NCI-H1048 (cell line): ENCODE results near the gene COL5A2.

Source experiments
- DNase-seq: peaks from one replicate; lab custom pipeline; 2025; lab: John Stamatoyannopoulos, UW

The COL5A2 gene

GRCh38 chr2:189147361-189147760, 32.2 kb downstream of the COL5A2 start:
- no peak for DNase-seq

- no peak for DNase-seq
These were observed 33.0 kb downstream of the COL5A2 start for GRCh38 chr2:189146553-189146952.

GRCh38 chr2:189144700-189145211, 34.8 kb downstream of the COL5A2 start:
- DNase-seq: no peak

DNA sequence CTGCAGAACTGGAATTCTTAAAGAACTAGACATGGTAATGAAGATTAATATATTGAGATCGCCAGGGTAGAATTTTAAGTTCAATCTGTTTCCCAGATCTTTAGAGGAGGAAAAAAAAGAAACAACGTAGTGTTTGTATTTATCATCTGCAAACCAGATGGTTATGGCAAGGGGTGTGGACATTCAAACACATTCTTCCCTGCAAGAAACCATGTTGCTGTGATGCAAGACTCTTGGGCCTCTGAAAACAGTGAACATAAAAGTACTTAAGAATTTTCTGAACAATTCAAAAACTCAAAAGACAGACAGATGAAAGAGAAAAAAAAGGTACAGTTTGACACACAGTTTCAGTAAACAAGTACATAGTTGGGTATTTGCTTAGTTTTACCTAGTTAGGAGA, 35.6 kb downstream of the COL5A2 start:
- no peak for DNase-seq

- peak; percentile 19 for DNase-seq
These were observed 36.4 kb downstream of the COL5A2 start for GRCh38 chr2:189142893-189143759.

DNA sequence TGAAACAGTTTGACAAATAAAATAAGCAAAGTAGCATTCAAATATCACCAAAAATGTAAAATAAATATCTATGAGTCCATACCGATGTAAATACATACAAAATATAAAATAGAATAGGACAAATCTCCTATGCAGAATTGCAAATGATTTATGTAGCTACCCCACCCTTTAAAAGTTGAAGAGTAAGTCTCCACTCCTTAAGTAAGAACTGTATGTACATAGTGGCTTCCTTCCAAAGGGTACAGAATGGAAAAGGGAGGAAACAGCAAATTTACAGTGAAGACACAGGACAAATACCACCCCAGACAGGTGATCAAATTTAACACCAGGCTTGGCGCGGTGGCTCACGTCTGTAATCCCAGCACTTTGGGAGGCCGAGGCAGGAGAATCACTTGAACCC, 40.8 kb downstream of the COL5A2 start:
- DNase-seq: no peak

- DNase-seq: no peak
These were observed 42.0 kb downstream of the COL5A2 start for GRCh38 chr2:189137519-189137918.

DNA sequence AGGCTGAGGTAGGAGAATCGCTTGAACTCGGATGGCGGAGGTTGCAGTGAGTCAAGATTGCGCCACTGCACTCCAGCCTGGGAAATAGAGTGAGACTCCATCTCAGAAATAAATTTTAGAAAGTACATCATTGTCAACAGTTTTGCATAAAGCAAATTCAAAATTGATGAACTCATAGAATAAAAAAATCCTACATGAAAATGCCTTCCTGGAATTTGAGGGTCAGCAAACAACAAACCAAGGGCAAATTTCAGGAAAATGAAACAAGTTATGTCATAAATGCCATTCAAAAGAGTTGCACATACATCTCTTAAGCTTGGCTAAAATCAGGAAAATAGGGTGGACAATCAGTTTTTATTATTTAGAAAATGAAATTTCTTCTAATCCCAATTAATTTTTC, 45.1 kb downstream of the COL5A2 start:
- DNase-seq: no peak

GRCh38 chr2:189131991-189132390, 47.6 kb downstream of the COL5A2 start:
- no peak for DNase-seq

DNA sequence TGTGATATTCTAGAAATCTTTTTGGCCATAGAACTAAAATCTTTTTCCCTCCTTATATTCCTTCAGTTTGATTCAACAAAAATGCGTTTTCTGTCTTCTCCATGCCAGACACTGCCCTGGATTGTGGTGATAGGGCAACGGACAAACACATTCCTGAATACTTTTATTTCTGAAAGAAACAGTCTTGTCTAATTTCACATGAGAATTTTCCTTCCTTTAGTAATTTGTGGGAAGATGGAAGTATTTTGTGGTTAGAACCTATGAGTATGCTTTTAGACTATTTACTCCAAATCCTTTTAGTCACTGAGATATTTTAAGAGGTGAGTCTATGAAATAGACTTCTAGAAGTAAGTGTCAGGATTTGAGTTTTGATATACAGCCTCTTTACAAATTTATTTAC, 49.6 kb downstream of the COL5A2 start:
- DNase-seq: no peak

GRCh38 chr2:189128970-189129369, 50.6 kb downstream of the COL5A2 start:
- no peak for DNase-seq

DNA sequence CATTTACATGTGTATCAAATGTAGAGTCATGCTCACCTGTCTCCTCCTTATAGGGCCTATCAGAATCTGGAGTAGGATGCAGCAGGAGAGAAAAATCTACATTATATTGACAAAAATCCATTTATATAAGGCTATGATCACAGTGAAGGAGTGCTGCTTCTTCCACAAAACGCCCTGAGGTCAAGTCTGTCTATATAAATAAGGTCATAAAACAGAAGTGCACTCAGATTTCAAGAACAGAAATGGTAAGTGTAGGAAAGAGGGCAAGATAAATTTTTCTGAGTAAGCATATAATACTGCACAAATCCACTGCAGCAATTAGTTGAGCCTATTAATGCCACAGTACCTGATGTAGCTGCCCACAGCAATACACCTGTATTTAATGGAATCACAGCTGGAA, 51.8 kb downstream of the COL5A2 start:
- no peak for DNase-seq

GRCh38 chr2:189125195-189125594, 54.4 kb downstream of the COL5A2 start:
- DNase-seq: no peak

DNA sequence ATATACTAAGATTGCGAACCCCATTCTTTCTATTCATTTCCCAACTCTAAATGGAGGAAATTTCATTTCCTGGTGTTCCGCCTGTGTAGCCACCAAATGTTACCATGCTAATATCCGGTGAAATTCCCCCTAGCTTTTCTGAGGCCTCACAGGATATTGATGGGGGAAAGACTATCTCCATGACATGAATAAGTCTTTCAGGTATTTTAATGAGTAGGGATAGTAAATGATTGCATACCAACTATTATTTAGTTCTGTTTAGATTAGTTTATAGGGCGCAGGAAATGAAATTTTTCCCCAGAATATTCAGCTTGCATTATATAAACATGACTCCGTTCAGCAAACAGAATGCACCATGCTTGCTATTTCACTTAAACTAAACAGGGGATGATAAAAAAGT, 55.4 kb downstream of the COL5A2 start:
- no peak for DNase-seq

DNA sequence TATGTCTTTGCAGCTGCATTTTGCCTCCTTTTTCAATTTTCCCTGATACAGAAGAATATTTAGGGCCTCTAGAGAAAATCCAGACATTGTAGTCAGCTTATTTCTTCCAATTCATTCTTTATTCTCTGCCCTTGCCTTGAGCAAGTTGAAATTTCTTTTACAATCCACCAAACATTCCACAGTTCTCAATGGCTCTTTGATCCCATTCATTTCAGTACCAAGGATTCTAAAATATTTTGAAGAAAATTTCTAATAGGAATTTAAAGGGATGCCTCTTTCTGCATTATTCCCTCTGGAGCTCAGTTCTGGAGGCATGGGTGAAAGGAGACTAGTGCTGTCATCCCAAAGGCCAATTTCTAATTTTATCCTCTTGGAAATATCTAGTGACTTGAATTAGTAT, 61.2 kb downstream of the COL5A2 start:
- no peak for DNase-seq

GRCh38 chr2:189116979-189117378, 62.6 kb downstream of the COL5A2 start:
- no peak for DNase-seq

DNA sequence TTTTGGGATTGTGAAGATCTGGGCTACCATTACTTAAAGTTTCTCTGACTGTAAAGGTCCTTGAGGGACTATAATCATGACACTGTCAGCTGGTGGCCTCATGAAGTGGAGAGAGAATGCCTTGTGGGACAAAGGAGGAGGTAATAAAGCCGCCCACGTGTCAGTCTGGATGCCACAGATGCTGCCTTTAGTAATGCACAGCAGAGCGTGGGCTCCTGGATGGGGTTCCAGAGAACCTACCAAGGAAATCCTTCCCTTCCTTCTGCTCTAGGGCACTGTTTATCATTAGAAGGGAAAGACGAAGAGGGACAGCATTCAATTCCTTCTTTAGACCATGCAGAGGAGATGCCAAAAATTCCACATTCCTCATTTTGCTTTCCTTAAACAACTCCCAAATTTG, 63.5 kb downstream of the COL5A2 start:
- DNase-seq: no peak

- DNase-seq: peak; percentile 17
These were observed 64.4 kb downstream of the COL5A2 start for GRCh38 chr2:189115126-189115525.

GRCh38 chr2:189113963-189114362, 65.6 kb downstream of the COL5A2 start:
- DNase-seq: no peak

- no peak for DNase-seq
These were observed 68.4 kb downstream of the COL5A2 start for GRCh38 chr2:189111063-189111715.

GRCh38 chr2:189109921-189110397, 69.6 kb downstream of the COL5A2 start:
- DNase-seq: no peak

DNA sequence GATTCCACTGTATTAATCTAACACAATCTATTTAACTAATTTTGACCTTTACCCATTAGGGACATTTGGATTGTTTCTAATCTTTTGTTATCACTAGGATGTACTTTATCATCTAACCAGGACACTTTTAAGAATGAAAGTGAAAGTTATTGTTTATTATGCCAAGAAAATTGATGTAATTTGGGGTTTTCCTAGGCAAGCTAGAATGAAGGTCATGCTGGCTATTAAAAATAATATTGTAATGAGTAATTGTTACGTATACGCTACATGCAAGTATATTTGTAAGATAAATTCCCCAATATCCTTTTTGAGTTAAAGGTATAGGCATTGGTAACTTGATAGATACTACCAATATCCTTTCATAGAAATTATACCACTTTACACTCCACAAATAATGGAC, 74.6 kb downstream of the COL5A2 start:
- no peak for DNase-seq

DNA sequence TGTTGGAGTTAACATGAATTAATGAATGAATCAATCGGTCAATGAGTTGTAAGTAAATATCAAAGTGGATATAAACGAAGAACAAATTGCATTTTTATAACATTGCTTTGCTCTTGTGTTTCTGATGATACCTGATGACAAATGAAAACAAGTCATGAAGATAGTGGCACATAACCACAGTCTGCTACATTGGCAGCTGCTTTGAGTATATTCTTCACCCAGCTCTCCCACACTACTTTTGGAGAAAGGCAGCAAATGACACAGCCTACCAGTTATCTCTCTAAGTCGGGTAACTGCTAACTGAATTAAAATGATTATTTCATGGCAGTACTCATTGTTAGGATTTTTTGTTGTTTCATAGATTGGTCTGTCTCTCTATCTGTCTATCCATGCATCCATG, 76.8 kb downstream of the COL5A2 start:
- no peak for DNase-seq
